HG02981 (cell line): ENCODE measurements around the gene GNG5.
"Not testable (repeated sequence)": the region's sequence is repeated elsewhere in the genome, so short reads cannot be mapped to it uniquely, and the experiment has no call there.

ENCODE experiments used
- ATAC-seq: cut with Tn5 transposase; IDR thresholded peaks from one replicate; pipeline ENCODE4 v1.9.1; 2021; ENCODE audit warnings: mild to moderate bottlenecking, moderate library complexity; ENCODE audit not compliant: unreplicated experiment

The GNG5 gene

DNA sequence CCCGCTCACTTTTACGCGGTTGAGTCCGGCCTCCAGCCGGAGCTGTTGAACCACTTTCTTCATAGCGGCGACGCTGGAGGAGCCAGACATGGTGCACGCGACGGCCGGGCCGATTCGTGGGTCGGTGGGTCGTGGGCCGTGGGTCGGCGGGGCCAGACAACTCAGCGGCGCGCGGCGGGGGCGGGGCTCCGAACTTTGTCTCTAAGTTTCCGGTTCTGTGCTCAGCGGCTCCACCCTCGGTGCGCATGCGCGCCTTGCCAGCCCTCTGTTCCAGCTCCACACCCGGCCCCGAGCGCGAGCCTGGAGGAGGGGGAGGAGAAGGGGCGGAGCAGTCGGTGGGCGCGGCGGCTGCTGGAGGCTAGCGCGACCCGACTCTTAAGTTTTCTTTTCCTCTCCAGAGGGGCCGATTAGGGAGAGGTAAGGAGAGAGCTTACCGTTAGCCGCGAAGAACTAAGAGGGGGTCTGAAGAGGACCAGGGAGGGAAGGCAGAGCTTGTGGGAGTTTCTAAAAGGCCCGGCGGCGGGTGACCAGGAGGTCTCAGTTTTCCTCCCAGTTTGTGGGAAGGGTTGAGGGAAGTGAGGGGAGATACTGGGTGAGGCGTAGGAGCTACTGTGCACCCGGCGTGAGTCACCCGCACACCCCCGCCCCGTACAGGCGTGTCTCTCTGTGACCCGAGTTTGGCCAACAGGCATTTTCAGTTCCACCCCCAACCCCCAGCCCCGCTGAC lies at the start of gene GNG5, which contains the start of gene SPATA1:
Gene GNG5, minus strand, starts transcription at position 580 of the 727 bp plus-strand sequence. Its CDS starts 490 bp downstream, at position 90.
Gene SPATA1, plus strand, starts transcription at position 385 of the 727 bp plus-strand sequence. CDS start 9,974 bp downstream, outside the sequence.
- ATAC-seq, result peak; percentile 77

DNA sequence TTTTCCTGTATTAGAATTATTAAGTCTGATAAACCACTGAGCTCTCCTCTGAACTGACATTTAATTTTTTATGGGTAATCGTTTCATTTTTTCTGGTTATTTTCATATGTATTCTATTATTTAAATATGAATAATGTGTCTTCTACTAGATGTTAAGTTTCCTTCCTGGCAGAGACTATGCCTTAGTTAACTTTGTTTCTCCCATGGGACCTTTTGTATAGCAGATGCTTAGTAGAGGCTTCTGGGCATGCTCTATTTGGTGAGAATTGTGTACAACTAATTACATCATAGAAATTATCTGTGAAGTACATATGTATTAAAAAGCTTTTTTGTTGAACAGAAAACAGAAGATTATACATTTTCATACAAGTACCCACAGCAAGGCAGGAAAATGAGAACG lies 44.4 kb upstream of the GNG5 start:
- ATAC-seq, result no peak

DNA sequence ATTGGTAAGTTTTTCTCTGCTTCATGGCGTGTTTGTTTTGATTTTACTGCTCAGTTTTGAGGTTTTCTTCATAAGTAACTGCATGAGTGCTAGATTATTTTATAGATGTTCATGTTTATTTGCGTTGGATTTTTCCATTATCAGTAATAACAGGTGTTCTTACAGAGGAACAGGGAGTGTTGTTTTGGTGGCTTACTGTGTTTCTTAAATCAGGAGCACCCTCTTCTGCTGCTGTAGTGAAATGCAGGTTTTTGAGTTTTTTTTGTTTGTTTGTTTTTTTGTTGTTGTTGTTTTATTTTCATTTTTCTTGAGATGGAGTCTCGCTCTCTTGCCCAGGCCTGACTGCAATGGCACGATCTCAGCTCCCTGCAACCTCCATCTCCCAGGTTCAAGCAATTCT lies 35.3 kb upstream of the GNG5 start:
- ATAC-seq, result no peak

GRCh38 chr1:84540759-84541158 lies 34.4 kb upstream of the GNG5 start:
- ATAC-seq, result no peak

DNA sequence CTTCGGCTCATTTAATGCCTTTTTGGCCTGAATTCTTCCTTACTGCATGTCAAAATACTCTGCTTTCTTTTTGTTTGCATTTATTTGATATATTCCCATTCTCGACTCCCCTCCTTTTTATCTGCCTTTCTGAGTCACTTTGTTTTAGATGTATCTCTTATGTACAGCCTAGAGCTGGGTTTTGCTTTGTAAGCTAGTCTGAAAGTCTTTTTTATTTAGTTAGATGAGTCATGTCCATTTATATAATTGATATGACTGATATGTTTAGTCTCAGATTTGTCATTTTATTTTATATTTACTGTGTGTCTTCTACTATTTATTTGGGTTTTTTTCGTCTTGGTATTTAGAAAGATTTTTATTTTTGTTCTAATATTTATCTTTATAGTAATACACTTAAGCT lies 33.6 kb upstream of the GNG5 start:
- no peak for ATAC-seq

- ATAC-seq, result no peak
These were observed 32.2 kb upstream of the GNG5 start for GRCh38 chr1:84538599-84538998.

DNA sequence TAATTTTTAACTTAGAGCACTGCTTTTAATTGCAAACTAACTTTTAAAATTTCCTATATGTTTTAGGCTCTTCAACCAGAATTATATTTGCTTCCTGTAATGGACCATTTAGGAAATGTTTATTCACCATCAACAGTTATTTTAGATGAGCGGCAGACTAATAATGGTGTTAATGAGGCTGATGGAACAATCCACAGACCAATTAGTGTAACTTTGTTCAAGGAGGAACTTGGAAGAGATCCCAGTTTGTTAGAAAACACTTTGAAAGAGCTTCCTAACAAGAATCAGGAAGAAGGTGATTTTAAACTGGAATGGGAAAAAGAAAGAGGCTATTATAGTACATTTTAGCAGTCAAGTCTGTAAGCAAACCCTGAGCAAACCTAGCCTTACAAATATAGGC lies 19.4 kb upstream of the GNG5 start:
- ATAC-seq, result no peak

DNA sequence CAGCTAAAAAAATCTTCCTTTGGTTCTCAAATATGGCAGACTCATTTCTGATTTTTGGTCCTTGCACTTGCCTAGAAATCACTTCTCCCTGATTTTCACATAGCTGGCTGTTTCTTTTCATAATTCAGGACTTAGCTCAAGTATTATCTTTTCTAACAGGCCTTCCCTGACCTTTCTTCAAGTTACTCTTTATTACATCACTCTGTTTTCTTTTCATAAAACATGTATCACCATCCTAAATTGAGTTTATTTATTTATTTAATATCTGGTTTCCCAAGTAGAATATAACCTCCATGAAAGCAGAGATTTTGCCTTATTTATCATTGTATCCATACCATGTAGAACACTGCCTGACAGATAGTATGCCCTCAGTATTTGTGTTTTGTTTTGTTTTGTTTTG lies 18.2 kb upstream of the GNG5 start:
- ATAC-seq, result no peak

- ATAC-seq, result no peak
These were observed 4.3 kb upstream of the GNG5 start for GRCh38 chr1:84510668-84511067.

GRCh38 chr1:84510165-84510564 lies 3.8 kb upstream of the GNG5 start:
- no peak for ATAC-seq

DNA sequence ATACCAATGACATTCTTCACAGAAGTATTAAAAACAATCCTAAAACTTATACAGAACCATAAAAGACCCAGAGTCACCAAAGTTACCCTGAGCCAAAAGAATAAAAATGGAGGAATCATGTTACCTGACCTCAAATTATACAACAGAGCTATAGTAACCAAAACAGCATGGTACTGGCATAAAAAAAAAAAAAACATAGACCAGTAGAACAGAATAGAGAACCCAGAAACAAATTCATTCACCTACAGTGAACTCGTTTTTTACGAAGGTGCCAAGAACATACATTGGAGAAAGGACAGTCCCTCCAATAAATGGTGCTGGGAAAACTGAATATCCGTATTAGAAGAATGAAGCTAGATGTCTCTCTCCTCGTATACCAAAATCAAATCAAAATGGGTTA lies 2.6 kb upstream of the GNG5 start:
- no peak for ATAC-seq

GRCh38 chr1:84508510-84508909 lies 2.1 kb upstream of the GNG5 start:
- no peak for ATAC-seq

DNA sequence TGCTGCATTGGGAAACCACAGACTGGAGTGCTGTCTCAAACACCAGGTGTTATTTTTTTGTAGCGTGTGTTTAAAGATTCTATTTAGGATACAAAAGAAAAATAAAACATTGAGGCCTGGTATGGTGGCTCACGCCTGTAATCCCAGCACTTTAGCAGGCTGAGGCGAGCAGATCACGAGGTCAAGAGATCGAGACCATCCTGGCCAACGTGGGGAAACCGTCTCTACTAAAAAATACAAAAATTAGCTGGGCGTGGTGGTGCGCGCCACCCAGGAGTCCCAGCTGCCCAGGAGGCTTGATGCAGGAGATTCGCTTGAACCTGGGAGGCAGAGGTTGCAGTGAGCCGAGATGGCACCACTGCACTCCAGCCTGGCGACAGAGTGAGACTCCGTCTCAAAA lies 1.5 kb upstream of the GNG5 start:
- ATAC-seq, result not testable (repeated sequence)

GRCh38 chr1:84506729-84507453 lies 510 bp upstream of the GNG5 start:
- ATAC-seq, result no peak

DNA sequence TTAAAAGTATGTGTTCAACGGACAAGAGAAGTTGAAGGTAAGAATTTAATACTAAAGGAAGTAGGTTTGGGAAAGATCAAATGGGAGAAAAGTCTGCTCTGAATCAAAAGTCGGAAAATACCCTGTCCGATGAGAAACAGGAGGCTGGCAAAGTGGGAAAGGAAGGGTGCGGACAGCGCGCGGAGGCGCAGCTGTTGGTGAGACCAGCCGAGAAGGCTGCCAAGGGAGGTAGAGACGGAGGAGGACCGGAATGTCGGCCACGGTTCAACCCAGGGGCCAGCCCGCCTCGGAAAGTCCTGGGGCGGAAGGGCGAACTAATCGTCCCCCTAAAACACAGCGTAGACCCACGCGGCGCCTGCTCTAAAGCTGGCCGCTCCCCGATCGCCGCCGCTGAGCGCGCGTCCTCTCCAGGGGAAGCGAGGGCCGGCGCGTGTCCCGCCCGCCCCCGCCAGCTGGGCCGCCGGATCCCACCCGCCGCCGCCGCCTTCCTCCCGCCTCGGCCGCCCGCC lies 834 bp downstream of the GNG5 start:
- peak; percentile 34 for ATAC-seq

DNA sequence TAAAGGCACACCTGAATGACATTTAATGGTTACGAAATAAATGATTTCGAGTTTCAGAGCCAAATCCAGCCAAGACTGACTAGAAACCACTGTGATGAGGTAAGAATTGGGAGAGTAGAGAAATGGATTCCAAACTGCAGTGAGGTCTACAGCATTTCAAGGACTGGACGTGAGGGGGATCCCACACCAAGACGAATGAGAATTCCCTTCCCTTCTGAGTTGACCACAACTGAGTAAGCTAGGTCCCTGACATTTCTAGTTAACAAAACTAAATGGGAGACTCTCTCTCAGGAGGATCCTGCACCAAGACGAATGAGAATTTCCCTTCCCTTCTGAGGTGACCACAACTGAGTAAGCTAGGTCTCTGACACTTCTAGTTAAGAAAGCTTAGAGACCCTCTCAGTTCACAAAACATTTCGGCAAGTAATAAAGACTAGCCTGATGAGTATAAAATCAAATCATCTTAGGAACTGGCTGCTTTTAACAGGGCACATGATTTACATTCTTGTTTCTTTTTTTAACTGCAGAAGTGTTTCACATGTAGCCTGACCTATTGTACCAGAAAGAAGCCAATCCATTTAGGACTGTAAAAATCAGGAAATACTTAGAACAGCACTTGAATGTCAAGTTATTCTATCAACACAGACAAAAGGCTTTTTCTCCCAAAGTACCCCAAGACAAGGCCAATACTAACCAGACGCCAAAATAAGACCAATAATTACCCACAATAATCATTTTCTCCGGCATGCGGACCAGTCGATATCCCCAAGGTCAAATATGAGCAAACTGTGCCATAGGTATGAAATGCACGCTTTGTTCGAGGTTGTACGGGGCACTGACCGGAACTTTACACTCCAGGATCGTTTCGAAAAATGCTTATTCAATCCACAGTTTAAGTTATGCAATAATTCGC lies 1.5 kb downstream of the GNG5 start:
- ATAC-seq, result no peak

GRCh38 chr1:84502927-84503326 lies 3.5 kb downstream of the GNG5 start:
- no peak for ATAC-seq

- no peak for ATAC-seq
These were observed 8.6 kb downstream of the GNG5 start for GRCh38 chr1:84497631-84498275.

DNA sequence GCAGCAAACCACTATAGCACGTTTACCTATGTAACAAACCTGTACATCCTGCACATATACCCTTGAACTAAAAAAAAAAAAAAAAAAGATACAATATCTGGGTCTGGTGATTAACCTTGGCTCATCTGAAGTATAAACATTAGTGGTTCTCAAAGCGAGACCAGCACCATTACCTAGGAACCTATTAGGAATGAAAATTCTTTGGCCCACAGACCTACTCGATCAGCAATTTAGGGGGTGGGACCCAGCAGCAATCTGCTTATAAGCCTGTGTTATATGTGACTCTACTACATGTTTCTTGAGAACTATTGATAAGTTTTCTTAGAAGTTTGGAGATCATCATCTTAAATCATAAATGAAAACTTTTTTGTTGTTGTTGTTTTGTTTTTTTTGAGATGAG lies 9.9 kb downstream of the GNG5 start:
- ATAC-seq, result no peak

DNA sequence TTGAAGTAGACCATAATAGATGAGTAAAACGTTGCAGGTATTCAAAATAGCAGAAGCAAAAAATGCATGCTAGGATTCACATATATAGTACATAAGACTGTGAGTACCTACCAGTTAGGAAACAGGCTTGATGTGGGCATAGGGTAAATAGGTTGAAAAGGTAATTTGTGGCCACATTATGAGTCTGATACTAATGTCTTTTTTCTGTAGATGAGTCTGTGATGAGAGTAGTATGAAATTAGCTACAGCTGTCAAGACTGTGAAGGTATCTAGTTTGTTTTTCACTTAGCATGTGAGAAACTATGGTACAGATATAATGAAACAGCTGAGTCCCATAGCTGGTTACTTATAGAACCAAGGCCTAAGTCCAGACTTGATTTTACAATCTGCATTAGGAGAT lies 12.6 kb downstream of the GNG5 start:
- ATAC-seq, result no peak

GRCh38 chr1:84492726-84493125 lies 13.7 kb downstream of the GNG5 start:
- ATAC-seq, result no peak
